Cardiac fibroblast (primary cell): ENCODE data around the gene MATN4.

Experiments
- DNase-seq, 2 donors: peaks; one replicate each; pipeline versions ENCODE4 v3.0.0 to v3.0.0-alpha.2; 2010; ENCODE audit warnings: low read depth in 2 of 2
- H3K4me3 ChIP-seq, 2 donors: replicated peaks in 1 of 2; 1 replicate in 1 of 2; 2 replicates in 1 of 2; pipeline ENCODE4 v1.5.1; 2011; ENCODE audit warnings: low read depth in 2 of 2, low read length in 2 of 2, mild to moderate bottlenecking in 2 of 2, moderate library complexity in 1 of 2
- TF ChIP-seq, protein P1 (sequence below): IDR thresholded peaks from one replicate; pipeline ENCODE4 v1.5.1; 2011; ENCODE audit warnings: low read depth, mild to moderate bottlenecking, low read length, inconsistent platforms

The MATN4 gene

DNA sequence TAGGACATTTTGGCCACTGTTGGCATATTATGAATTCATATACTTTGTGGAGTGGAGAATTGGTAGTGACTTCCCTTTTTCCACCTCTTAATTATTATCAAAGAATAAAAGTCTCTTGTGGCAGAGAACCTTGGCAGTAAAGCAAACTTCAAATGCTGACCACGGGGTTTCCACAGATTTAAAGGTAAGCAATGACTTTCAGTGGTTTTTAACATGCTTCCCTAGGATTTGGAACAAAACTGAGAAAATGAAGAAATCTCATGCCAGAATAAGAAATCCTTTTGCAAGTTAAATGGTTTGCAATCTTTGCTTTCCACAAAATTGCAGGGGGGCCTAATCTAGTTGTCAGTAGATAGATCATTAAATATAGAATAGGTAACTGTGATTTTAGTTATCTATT, 42.1 kb upstream of the MATN4 start:
- no peak for DNase-seq
- TF ChIP-seq, protein P1, sequence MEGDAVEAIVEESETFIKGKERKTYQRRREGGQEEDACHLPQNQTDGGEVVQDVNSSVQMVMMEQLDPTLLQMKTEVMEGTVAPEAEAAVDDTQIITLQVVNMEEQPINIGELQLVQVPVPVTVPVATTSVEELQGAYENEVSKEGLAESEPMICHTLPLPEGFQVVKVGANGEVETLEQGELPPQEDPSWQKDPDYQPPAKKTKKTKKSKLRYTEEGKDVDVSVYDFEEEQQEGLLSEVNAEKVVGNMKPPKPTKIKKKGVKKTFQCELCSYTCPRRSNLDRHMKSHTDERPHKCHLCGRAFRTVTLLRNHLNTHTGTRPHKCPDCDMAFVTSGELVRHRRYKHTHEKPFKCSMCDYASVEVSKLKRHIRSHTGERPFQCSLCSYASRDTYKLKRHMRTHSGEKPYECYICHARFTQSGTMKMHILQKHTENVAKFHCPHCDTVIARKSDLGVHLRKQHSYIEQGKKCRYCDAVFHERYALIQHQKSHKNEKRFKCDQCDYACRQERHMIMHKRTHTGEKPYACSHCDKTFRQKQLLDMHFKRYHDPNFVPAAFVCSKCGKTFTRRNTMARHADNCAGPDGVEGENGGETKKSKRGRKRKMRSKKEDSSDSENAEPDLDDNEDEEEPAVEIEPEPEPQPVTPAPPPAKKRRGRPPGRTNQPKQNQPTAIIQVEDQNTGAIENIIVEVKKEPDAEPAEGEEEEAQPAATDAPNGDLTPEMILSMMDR = no peak
- H3K4me3 ChIP-seq = no peak overlapping the region

DNA sequence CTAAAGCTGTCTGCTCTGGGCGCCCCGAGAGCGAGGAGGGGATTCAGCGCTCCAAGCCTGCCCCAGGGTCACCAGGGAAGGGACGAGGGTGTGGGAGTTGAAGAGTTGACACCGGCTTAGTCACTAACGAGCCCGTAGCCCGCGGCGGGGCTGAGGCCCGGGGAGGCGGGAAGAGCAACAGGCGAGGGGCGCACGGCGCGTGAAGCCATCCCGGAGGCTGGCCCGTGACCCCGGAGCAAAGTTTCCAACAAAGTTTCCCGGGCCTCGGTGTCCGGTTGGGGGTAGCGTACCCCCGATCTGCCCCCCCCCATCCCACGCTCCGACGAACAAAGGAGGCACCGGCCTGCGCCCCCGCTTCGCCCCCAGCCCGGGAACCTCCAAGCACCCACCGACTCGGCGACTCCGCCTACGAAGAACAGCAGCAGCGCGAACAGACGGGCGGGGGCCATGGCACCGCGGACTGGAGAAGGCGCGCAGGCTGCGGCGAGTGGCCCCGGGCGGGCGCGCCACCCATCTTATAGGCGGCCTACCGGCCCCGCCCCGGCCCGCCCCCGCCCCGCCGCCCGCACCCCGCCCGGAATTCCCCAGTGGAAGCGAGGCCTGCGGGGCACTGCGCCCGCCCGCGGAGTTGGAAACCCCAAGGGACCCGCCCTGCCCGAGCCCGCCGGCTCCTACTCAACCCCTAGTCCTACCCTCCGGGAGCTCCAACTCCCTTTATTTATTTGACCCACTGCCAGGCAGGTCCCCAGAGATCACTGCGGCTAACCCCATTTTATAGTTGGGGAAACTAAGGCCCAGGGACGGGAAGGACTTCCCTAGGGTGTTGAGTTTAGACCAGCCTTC, 40.1 kb upstream of the MATN4 start, which contains the start of gene SDC4:
SDC4 (minus strand) TSS at position 489 of the 843 bp plus-strand sequence; CDS start at position 449, 40 bp downstream.
- TF ChIP-seq, protein P1 = no peak
- H3K4me3 ChIP-seq = peak within 1 kb of the TSS; percentile 83 to 88
- DNase-seq = peak; percentile 56 to 74

DNA sequence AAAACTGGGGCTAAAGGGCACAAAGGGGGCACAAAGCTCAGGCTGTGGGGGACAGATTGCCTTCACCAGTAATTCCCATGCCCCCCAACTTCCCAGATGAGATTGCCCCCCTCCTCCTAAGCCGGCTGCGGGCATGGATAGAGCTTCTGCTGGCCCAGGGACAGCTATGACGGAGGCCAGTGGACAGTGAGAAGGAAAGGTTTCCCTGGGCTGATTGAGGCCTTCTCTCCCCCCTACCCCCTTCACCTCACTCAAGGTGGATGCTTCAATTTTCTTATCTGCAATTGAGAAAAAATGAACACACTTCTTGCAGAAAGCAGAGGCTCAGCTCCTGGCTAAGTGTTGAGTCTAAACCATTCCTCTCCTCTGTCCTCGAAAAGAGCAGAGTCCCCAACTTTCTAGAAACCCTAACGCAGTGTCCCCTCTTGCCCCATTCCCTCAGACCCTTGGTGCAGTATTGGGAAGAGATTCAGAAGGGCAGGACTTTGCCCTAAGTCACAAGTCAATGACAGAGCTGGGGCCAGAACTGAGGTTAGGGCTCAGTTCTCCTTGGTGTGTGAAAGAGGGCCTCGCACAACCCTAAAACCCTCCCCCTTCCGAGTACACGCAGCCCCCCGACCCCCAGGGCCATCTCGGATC, 39.3 kb upstream of the MATN4 start:
- no peak for DNase-seq

DNA sequence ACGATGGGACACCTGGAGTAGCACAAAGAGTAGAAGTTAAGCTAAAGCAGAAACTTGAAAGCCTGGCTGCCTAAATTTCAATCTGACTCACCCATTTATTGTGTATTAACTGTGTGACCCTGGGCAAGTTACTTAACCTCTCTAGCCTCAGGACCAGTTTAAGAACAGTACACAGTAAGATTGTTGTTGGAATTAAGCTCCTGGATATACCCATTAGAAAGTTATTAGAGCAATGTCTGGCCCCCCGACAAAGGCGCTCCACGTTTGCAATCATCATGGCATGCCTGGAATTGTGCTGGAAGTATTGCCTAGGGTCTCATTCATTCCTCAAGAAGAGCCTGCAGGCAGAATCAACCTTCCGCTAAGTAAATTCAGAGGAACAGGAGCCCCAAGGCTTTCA, 38.8 kb upstream of the MATN4 start:
- DNase-seq = no peak
- TF ChIP-seq, protein P1 = no peak
- peak overlapping the region; percentile 83 to 88 for H3K4me3 ChIP-seq

More for the DNA sequence above, 39.3 kb upstream of the MATN4 start:
- peak overlapping the region; percentile 83 to 88 for H3K4me3 ChIP-seq
- TF ChIP-seq, protein P1 = no peak

DNA sequence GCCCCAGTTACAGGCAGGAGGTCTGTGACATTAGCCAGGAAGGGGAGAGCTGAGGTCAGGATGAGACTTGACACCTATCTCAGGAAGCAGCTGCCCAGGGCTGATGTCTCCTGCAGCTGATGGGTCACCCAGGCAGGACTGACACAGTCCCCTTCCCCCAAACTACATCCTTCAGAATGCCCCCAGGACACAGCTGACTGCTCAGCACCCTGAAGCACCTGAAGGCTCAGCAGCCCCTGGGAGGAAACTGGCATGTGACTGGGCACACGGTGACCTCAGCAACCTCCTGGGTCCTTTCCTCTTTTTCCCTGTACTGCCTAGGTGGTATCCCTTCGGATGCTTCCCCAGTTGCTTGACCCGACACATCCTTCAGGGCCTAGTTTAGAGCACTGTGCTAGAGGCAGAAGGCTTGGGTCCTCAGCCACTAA, 38.2 kb upstream of the MATN4 start:
- peak overlapping the region; percentile 83 to 88 for H3K4me3 ChIP-seq
- TF ChIP-seq, protein P1 = no peak
- no peak for DNase-seq

DNA sequence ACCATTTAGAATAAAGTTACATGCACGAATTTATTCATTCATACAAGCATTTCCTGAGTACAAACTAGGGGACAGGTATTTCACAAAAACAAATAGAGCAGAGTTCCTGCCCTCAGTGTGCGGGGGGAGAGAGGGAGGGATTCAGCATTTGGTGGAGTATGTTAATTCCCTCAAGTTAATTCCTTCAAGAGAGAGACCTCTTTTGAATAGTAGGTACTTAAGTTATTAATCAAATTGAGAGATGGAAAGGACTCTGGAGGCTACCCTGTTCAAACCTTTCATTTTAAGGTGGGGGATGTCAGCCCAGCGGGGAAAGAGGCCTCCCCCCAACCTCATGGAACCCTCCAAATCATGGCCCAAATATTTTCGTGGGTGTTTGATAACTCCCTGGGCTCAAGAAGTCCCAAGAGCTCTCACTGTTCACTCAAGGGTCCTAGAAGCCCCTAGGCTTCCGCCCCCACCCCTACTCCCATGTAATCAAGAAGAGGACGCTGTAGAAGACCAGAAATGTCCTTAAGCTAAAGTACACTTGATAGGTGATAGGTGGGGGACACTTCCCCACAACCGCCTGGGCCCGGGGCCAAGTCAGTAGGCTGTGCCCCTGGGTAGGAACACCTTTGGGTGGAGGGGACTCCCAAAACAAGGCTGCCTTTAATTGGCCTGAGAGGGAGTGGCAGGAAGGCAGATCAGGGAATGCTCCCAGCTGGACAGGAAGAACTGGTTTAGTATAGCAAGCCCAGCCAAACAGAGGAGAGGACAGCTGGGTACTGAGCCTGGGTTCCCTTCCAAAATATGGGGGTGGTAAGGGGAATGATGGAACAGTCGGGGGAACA, 37.2 kb upstream of the MATN4 start:
- no peak for DNase-seq
- TF ChIP-seq, protein P1 = no peak
- peak overlapping the region; percentile 83 to 88 for H3K4me3 ChIP-seq
